T-helper 17 cell (primary cell): ENCODE results near the gene TBX10. TPM values are rescaled to one million over a fixed set of nuclear protein-coding genes. Genes with fewer than 3 reads are reported as not detected.
"Not testable (repeated sequence)": the region's sequence is repeated elsewhere in the genome, so short reads cannot be mapped to it uniquely, and the experiment has no call there.

Experiments used
- ATAC-seq: fragments of 150-1000 bp; cut with Tn5 transposase; 2 replicates; pipeline ENCODE4 v1.10.0; 2021; ENCODE audit warnings: mild to moderate bottlenecking, moderate library complexity
- DNase-seq, 3 donors: peaks; one replicate each; pipeline versions ENCODE4 v3.0.0 to v3.0.0-alpha.2; 2020 to 2021
- H3K9me3 ChIP-seq: one replicate; pipeline ENCODE4 v1.7.0; 2013; ENCODE audit warnings: low read length, mild to moderate bottlenecking; ENCODE audit not compliant: control insufficient read depth, poor library complexity, severe bottlenecking
- H3K27ac Mint-ChIP-seq: one replicate; pipeline ENCODE4 v1.8.0; 2022; ENCODE audit warnings: mild to moderate bottlenecking, moderate library complexity, mixed read lengths
- H3K27me3 Mint-ChIP-seq: one replicate; pipeline ENCODE4 v1.8.0; 2022; ENCODE audit warnings: mixed read lengths
- H3K36me3 Mint-ChIP-seq: one replicate; pipeline ENCODE4 v1.8.0; 2022; ENCODE audit warnings: low read depth, mixed read lengths
- H3K4me1 Mint-ChIP-seq: one replicate; pipeline ENCODE4 v1.8.0; 2022; ENCODE audit warnings: mild to moderate bottlenecking, mixed read lengths
- H3K4me3 Mint-ChIP-seq: one replicate; pipeline ENCODE4 v1.8.0; 2022; ENCODE audit warnings: mild to moderate bottlenecking, moderate library complexity, mixed read lengths
- total RNA-seq, 4 donors: library from RNA in 2 of 4; stranded (reverse) in 2 of 4; gene quantifications; one replicate each; pipeline ENCODE4 v1.2.3 and lab custom pipeline; 2022 to 2026

The TBX10 gene
- total RNA-seq, 2 donors from 2014 or later = not detected

DNA sequence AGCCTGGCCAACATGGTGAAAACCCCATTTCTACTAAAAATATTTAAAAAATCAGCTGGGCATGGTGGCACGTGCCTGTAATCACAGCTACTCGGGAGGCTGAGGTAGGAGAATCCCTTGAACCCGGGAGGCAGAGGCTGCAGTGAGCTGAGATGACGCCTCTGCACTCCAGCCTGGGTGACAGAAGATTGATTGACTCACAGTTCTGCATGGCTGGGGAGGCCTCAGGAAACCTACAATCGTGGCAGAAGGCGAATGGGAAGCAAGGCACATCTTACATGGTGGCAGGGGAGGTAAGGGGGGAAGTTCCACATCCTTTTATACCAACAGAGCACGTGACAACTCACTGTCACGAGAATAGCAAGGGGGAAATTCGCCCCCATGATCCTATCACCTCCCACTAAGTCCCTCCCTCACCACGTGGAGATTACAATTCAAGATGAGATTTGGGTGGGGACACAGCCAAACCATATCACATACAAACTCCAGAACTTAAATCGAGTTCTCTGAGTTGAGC lies 50.6 kb downstream of the TBX10 start:
- H3K9me3 ChIP-seq, H3K27ac Mint-ChIP-seq, ATAC-seq, H3K27me3 Mint-ChIP-seq, H3K36me3 Mint-ChIP-seq, DNase-seq, H3K4me1 Mint-ChIP-seq: not testable (repeated sequence)
- H3K4me3 Mint-ChIP-seq = peak overlapping the region; percentile 41

DNA sequence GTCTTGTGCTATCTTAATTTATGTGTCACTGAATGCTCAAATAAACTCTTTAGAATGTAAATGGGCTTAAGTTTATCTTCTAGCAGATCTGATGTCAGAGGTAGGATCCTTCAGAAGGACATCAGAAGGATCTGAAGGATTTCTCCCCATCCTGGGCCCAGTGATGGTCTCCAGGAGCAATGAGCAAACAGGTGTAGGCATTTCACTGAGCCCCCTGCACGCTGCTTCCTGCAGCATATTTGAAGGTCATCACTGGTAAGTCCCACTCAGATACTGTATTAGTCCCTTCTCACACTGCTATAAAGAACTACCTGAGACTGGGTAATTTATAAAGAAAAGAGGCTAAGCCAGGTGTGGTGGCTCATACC lies 51.4 kb downstream of the TBX10 start:
- Mint-ChIP-seq H3K27ac (peak overlapping the region; percentile 32), H3K4me3 (no peak overlapping the region), H3K4me1 (peaks cover 8% of the 10 kb centered on the region), H3K27me3 (no peaks in the 10 kb centered on the region), H3K36me3 (no peaks in the 10 kb centered on the region)
- no peaks in the 10 kb centered on the region for H3K9me3 ChIP-seq
- DNase-seq (no peak), ATAC-seq (no peak)

DNA sequence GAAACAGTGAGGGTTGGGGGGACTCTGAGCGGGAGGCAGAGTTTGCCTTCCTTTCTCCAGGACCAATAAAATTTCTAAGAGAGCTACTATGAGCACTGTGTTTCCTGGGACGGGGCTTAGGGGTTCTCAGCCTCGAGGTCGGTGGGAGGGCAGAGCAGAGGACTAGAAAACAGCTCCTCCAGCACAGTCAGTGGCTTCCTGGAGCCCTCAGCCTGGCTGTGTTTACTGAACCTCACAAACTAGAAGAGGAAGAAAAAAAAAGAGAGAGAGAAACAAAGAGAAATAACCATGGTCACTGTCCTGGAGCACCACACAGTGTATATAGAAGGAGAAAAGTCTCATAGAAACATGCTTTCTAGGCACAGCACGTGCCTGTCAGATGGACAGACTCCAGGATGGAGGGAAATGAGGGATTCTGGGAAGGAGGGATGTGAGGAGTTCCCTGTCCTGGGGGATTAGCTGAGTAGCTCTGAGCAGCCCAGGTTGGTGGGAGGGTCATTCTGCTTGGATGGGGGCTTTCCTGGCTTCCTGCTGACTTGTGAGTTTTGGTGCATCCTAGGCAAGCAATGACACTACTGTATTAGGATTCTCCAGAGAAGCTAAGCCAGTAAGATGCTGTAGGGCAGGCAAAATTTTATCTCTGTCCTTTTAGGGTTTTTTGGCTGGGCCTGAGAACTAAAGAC lies 52.9 kb downstream of the TBX10 start:
- Mint-ChIP-seq H3K27ac (peak overlapping the region; percentile 70), H3K27me3 (no peaks in the 10 kb centered on the region), H3K4me1 (peaks cover 17% of the 10 kb centered on the region), H3K36me3 (no peaks in the 10 kb centered on the region), H3K4me3 (no peak overlapping the region)
- no peak for DNase-seq
- ATAC-seq = no peak
- H3K9me3 ChIP-seq = no peaks in the 10 kb centered on the region

DNA sequence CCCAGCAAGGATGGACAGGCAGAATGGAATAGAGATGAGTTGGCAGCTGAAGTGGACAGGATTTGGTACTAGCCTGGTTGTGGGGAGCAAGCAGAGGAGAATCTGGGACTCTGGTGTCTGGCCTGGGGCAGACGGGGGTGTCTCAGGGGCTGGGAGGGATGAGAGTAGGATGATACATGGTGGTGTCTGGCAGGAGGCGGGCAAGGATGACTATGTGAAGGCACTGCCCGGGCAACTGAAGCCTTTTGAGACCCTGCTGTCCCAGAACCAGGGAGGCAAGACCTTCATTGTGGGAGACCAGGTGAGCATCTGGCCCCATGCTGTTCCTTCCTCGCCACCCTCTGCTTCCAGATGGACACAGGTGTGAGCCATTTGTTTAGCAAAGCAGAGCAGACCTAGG lies 53.7 kb downstream of the TBX10 start:
- Mint-ChIP-seq H3K4me3 (no peak overlapping the region), H3K27ac (peak overlapping the region; percentile 70), H3K36me3 (no peaks in the 10 kb centered on the region), H3K4me1 (peaks cover 17% of the 10 kb centered on the region), H3K27me3 (no peaks in the 10 kb centered on the region)
- H3K9me3 ChIP-seq = no peaks in the 10 kb centered on the region
- ATAC-seq (no peak), DNase-seq (no peak)

DNA sequence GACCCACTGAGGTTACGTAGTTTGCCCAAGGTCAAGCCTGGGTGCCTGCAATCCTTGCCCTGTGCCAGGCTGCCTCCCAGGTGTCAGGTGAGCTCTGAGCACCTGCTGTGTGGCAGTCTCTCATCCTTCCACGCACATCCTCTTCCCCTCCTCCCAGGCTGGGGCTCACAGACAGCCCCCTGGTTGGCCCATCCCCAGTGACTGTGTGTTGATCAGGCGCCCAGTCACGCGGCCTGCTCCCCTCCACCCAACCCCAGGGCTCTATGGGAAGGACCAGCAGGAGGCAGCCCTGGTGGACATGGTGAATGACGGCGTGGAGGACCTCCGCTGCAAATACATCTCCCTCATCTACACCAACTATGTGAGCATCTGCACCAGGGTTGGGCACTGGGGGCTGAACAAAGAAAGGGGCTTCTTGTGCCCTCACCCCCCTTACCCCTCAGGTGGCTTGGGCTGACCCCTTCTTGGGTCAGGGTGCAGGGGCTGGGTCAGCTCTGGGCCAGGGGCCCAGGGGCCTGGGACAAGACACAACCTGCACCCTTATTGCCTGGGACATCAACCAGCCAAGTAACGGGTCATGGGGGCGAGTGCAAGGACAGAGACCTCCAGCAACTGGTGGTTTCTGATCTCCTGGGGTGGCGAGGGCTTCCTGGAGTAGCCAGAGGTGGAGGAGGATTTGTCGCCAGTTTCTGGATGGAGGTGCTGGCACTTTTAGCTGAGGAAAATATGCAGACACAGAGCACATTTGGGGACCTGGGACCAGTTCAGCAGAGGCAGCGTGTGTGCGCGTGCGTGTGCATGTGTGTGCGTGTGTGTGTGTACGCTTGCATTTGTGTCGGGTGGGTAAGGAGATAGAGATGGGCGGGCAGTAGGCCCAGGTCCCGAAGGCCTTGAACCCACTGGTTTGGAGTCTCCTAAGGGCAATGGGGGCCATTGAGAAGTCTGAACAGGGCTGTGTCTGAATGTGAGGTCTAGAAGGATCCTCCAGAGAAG lies 54.4 kb downstream of the TBX10 start:
- H3K4me3 Mint-ChIP-seq = peak overlapping the region; percentile 77
- no peaks in the 10 kb centered on the region for H3K36me3 Mint-ChIP-seq
- DNase-seq (no peak), ATAC-seq (no peak)
- H3K27me3 Mint-ChIP-seq = peaks cover under 1% of the 10 kb centered on the region
- H3K4me1 Mint-ChIP-seq = peaks cover 19% of the 10 kb centered on the region
- H3K27ac Mint-ChIP-seq = peak overlapping the region; percentile 70
- no peaks in the 10 kb centered on the region for H3K9me3 ChIP-seq

DNA sequence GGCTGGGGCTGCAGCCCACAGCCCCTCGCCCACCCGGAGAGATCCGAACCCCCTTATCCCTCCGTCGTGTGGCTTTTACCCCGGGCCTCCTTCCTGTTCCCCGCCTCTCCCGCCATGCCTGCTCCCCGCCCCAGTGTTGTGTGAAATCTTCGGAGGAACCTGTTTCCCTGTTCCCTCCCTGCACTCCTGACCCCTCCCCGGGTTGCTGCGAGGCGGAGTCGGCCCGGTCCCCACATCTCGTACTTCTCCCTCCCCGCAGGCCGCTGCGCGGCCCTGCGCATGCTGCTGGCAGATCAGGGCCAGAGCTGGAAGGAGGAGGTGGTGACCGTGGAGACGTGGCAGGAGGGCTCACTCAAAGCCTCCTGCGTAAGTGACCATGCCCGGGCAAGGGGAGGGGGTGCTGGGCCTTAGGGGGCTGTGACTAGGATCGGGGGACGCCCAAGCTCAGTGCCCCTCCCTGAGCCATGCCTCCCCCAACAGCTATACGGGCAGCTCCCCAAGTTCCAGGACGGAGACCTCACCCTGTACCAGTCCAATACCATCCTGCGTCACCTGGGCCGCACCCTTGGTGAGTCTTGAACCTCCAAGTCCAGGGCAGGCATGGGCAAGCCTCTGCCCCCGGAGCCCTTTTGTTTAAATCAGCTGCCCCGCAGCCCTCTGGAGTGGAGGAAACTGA lies 55.2 kb downstream of the TBX10 start:
- Mint-ChIP-seq H3K27ac (peak overlapping the region; percentile 54), H3K36me3 (no peaks in the 10 kb centered on the region), H3K27me3 (peaks cover 9% of the 10 kb centered on the region), H3K4me3 (peak overlapping the region; percentile 77), H3K4me1 (peaks cover 27% of the 10 kb centered on the region)
- H3K9me3 ChIP-seq = no peaks in the 10 kb centered on the region
- ATAC-seq = peak; percentile 17
- DNase-seq = no peak

DNA sequence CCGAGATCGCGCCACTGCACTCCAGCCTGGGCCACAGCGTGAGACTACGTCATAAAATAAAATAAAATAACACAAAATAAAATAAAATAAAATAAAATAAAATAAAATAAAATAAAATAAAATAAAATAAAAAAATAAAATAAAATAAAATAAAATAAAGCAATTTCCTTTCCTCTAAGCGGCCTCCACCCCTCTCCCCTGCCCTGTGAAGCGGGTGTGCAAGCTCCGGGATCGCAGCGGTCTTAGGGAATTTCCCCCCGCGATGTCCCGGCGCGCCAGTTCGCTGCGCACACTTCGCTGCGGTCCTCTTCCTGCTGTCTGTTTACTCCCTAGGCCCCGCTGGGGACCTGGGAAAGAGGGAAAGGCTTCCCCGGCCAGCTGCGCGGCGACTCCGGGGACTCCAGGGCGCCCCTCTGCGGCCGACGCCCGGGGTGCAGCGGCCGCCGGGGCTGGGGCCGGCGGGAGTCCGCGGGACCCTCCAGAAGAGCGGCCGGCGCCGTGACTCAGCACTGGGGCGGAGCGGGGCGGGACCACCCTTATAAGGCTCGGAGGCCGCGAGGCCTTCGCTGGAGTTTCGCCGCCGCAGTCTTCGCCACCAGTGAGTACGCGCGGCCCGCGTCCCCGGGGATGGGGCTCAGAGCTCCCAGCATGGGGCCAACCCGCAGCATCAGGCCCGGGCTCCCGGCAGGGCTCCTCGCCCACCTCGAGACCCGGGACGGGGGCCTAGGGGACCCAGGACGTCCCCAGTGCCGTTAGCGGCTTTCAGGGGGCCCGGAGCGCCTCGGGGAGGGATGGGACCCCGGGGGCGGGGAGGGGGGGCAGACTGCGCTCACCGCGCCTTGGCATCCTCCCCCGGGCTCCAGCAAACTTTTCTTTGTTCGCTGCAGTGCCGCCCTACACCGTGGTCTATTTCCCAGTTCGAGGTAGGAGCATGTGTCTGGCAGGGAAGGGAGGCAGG lies 56.0 kb downstream of the TBX10 start, which contains the start of gene GSTP1:
Gene GSTP1, plus strand, starts transcription at position 566 of the 958 bp plus-strand sequence. Its CDS starts 32 bp downstream, at position 598.
- peak within 1 kb of the TSS; percentile 90 for H3K4me3 Mint-ChIP-seq
- peak; percentile 54 to 67 (median 62) for DNase-seq
- H3K27ac Mint-ChIP-seq = peak within 1 kb of the TSS; percentile 81
- H3K27me3 Mint-ChIP-seq = peaks cover 12% of the 10 kb centered on the region
- peaks cover 31% of the 10 kb centered on the region for H3K4me1 Mint-ChIP-seq
- peak; percentile 86 for ATAC-seq
- H3K36me3 Mint-ChIP-seq = no peaks in the 10 kb centered on the region
- no peaks in the 10 kb centered on the region for H3K9me3 ChIP-seq

DNA sequence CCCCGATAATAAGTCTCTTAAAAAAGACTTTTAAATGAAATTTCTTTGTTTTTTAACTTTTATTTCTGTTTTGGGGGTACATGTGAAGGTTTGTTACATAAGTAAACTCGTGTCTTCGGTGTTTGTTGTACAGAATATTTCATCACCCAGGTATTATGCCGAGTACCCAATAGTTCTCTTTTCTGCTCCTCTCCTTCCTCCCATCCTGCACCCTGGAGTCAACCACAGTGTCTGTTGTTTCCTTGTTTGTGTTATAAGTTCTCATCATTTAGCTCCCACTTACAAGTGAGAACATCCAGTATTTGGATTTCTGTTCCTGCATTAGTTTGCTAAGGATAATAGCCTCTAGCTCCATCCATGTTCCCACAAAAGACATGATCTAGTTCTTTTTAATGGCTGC lies 57.6 kb downstream of the TBX10 start:
- Mint-ChIP-seq H3K27ac (peak overlapping the region; percentile 81), H3K27me3 (peaks cover 17% of the 10 kb centered on the region), H3K4me3 (peak overlapping the region; percentile 90), H3K4me1 (peaks cover 31% of the 10 kb centered on the region), H3K36me3 (no peaks in the 10 kb centered on the region)
- ATAC-seq (no peak), DNase-seq (no peak)
- no peaks in the 10 kb centered on the region for H3K9me3 ChIP-seq

DNA sequence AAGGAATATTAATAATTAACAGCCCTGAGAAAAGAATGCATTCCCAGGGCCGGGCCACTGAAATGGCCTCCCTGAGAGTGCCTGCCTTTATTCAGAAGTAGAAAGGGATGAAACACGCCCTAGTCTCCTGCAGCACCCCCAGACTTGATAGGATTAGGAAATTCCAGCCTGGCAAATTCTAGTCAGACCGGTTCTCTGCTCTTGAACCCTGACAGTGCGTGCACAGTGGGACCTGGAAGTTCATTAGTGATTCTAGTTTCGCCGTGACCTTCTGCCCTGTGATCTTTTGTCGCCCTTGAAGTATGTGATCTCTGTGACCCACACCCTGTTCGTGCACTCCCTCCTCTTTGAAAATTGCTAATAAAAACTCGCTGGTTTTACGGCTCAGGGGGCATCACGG lies 58.1 kb downstream of the TBX10 start:
- Mint-ChIP-seq H3K36me3 (no peaks in the 10 kb centered on the region), H3K4me1 (peaks cover 31% of the 10 kb centered on the region), H3K4me3 (no peak overlapping the region)

More for the DNA sequence above, 58.1 kb downstream of the TBX10 start:
- Mint-ChIP-seq H3K27me3 (peaks cover 19% of the 10 kb centered on the region), H3K27ac (no peak overlapping the region)
- DNase-seq (no peak), ATAC-seq (no peak)
- H3K9me3 ChIP-seq = no peaks in the 10 kb centered on the region

Other genes starting within 250 kb of the TBX10 start
- gene RAD9A, start 247.8 kb downstream of the TBX10 start, total RNA-seq = 10 to 100 TPM; 21.5 to 40.5 TPM
- gene PPP1CA, start 237.9 kb downstream of the TBX10 start, total RNA-seq = 100 to 1,000 TPM; 133 to 146 TPM
- gene TBC1D10C, start 235.7 kb downstream of the TBX10 start, total RNA-seq = 100 to 1,000 TPM; 251 to 262 TPM
- gene CARNS1, start 224.1 kb downstream of the TBX10 start, total RNA-seq = 1 to 10 TPM; 4.5 to 7.5 TPM
- gene RPS6KB2, start 211.3 kb downstream of the TBX10 start, total RNA-seq = 10 to 100 TPM; 47.8 to 62.7 TPM
- gene PTPRCAP, start 202.1 kb downstream of the TBX10 start, total RNA-seq = 100 to 1,000 TPM; 170 to 184 TPM
- gene CORO1B, start 196.3 kb downstream of the TBX10 start, total RNA-seq = 10 to 100 TPM; 46.1 to 75.4 TPM
- not detected for gene GPR152, start 187.0 kb downstream of the TBX10 start, total RNA-seq
- 10 to 100 TPM in 1 of 2 donors, 1 to 10 TPM in 1; 7.5 to 12.1 TPM for gene CABP4, start 184.4 kb downstream of the TBX10 start, total RNA-seq
- gene TMEM134, start 170.5 kb downstream of the TBX10 start, total RNA-seq = 10 to 100 TPM; 48.7 to 65.6 TPM
- gene AIP, start 156.7 kb downstream of the TBX10 start, total RNA-seq = 100 to 1,000 TPM in 1 of 2 donors, 10 to 100 TPM in 1; 98.3 to 109 TPM
- 100 to 1,000 TPM; 109 to 121 TPM for gene PITPNM1, start 134.4 kb downstream of the TBX10 start, total RNA-seq
- 10 to 100 TPM; 33.8 to 45.6 TPM for gene CDK2AP2, start 131.6 kb downstream of the TBX10 start, total RNA-seq
- not detected for gene CABP2, start 116.3 kb downstream of the TBX10 start, total RNA-seq
- 10 to 100 TPM; 67.8 to 79.7 TPM for gene GSTP1, start 56.0 kb downstream of the TBX10 start, total RNA-seq
- gene NDUFV1, start 32.8 kb downstream of the TBX10 start, total RNA-seq = 100 to 1,000 TPM; 206 to 239 TPM
- 1 to 10 TPM; 1.5 to 3.4 TPM for gene NUDT8, start 9.8 kb downstream of the TBX10 start, total RNA-seq
- under 1 TPM in 1 of 2 donors, not detected in 1; 0.37 TPM for gene ACY3, start 11.0 kb upstream of the TBX10 start, total RNA-seq
- not detected for gene ALDH3B2, start 34.9 kb upstream of the TBX10 start, total RNA-seq